ENCODE results near the gene KMT2E. TPM values are rescaled to one million over a fixed set of nuclear protein-coding genes. Genes with fewer than 3 reads are reported as not detected.
A peak's percentile ranks its signal among the peaks of the same experiment; 100 is the strongest.

KMT2E gene
- total and polyA plus RNA-seq, 2 experiments from 2014 or later, result 78.4 to 131 TPM

DNA sequence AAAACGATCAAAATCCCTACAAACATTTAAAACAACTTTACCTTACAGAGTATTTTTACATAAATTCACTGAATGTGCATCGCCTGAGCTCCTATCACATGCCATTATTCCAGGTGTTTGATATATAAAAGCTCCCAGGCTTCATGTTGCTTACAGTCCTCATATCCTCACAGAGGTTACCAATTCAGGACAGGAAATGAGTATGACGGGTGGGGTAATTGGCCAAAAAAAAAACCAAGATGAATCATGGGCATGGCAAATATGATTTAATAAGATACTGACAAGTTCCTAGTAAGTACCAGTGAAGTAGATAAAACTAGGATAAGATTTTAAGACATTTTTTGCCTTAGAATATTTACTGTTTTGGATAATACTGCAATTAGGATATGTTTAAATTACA, 135.8 kb downstream of the KMT2E start:
- Histone ChIP-seq H3K9me3 (ENCODE audit: low read depth) (no peaks in the 10 kb centered on the region), H3K4me1 (ENCODE audit: low read depth) (peaks cover 10% of the 10 kb centered on the region), H3K27ac (no peak overlapping the region), H3K27me3 (no peaks in the 10 kb centered on the region), H3K4me3 (no peak overlapping the region), H3K36me3 (peaks cover 4% of the 10 kb centered on the region)
- DNase-seq (ENCODE audit: low read depth in 1 of 2, low spot score in 1 of 2), result peak in 1 of 2 donors; percentile 30
- TF ChIP-seq, protein P1, sequence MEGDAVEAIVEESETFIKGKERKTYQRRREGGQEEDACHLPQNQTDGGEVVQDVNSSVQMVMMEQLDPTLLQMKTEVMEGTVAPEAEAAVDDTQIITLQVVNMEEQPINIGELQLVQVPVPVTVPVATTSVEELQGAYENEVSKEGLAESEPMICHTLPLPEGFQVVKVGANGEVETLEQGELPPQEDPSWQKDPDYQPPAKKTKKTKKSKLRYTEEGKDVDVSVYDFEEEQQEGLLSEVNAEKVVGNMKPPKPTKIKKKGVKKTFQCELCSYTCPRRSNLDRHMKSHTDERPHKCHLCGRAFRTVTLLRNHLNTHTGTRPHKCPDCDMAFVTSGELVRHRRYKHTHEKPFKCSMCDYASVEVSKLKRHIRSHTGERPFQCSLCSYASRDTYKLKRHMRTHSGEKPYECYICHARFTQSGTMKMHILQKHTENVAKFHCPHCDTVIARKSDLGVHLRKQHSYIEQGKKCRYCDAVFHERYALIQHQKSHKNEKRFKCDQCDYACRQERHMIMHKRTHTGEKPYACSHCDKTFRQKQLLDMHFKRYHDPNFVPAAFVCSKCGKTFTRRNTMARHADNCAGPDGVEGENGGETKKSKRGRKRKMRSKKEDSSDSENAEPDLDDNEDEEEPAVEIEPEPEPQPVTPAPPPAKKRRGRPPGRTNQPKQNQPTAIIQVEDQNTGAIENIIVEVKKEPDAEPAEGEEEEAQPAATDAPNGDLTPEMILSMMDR (IDR thresholded peaks at IDR 0.05; ENCODE audit: low read depth, low read length), result no peak

- TF ChIP-seq, protein P1 (IDR thresholded peaks at IDR 0.05; ENCODE audit: low read depth, low read length), result no peak
- DNase-seq (ENCODE audit: low read depth in 1 of 2, low spot score in 1 of 2), result no peak
- Histone ChIP-seq H3K4me1 (ENCODE audit: low read depth) (peaks cover 10% of the 10 kb centered on the region), H3K27ac (no peak overlapping the region), H3K36me3 (peaks cover 4% of the 10 kb centered on the region), H3K27me3 (no peaks in the 10 kb centered on the region), H3K9me3 (ENCODE audit: low read depth) (no peaks in the 10 kb centered on the region), H3K4me3 (no peak overlapping the region)
Measured at GRCh38 chr7:105151152-105151551, 137.1 kb downstream of the KMT2E start.

DNA sequence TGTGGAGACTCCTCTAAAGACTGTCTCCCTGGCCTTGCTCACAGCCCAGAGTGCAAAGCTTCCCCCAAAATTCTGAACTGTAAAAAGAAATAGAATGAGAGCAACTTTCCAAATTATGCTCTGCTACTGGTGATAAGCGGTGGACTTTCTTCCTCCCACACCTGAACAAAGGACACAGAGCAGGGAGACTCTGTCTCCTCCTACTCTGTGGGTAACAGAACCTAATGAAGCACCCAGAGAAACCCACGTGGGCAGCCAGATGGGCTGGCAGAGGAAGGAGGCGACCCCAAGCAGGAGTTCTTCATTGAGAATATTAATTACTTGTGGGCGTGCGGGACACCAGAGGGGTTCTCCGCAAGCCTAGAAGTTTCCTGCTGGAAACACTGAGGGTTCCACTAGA, 139.5 kb downstream of the KMT2E start:
- Histone ChIP-seq H3K36me3 (peaks cover 4% of the 10 kb centered on the region), H3K27ac (peak overlapping the region; percentile 49), H3K4me1 (ENCODE audit: low read depth) (peaks cover 10% of the 10 kb centered on the region), H3K4me3 (no peak overlapping the region), H3K9me3 (ENCODE audit: low read depth) (no peaks in the 10 kb centered on the region), H3K27me3 (no peaks in the 10 kb centered on the region)
- TF ChIP-seq, protein P1 (IDR thresholded peaks at IDR 0.05; ENCODE audit: low read depth, low read length), result no peak
- DNase-seq (ENCODE audit: low read depth in 1 of 2, low spot score in 1 of 2), result no peak

DNA sequence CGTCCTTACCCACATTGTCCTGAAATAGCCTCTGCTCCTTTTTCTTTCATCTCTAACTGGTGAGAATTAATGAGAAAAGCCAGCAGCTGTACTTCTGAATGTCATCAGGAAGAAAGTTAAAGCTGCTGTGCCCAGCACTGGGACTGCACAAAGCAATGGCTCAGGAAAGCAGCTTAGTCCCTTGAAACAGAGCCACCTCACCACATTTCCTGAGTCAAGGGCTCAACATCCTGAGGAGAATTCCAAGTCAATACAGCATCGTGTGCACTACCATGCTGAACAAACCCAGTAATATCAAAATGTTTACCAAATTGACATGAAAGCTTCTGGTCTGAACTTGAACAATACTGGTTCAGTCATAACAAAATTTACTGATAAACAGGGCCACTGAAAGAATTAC, 140.1 kb downstream of the KMT2E start:
- Histone ChIP-seq H3K36me3 (peaks cover 4% of the 10 kb centered on the region), H3K27ac (peak overlapping the region; percentile 49), H3K9me3 (ENCODE audit: low read depth) (no peaks in the 10 kb centered on the region), H3K27me3 (no peaks in the 10 kb centered on the region), H3K4me3 (no peak overlapping the region), H3K4me1 (ENCODE audit: low read depth) (peaks cover 10% of the 10 kb centered on the region)
- peak in 1 of 2 donors; percentile 45 for DNase-seq (ENCODE audit: low read depth in 1 of 2, low spot score in 1 of 2)
- TF ChIP-seq, protein P1 (IDR thresholded peaks at IDR 0.05; ENCODE audit: low read depth, low read length), result no peak

DNA sequence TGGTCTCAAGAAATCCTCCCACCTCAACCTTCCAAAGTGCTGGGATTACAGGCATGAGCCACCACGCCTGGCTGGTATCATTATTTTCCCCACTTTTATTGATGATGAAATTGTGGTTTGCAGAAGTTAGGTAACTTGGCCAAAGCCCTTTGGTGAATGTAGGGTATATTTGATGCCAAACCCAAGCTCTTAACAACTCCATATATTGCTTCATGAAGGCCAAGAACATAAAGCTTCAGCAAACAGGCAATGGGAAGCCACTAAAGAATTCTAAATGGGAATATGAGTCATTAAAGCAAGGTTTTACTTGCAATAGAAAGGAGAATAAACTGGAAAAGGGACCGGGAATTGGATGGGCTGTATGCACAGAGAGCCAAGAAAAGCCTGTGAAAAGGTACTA, 142.7 kb downstream of the KMT2E start:
- H3K27me3 ChIP-seq, result no peaks in the 10 kb centered on the region
- TF ChIP-seq, protein P1 (IDR thresholded peaks at IDR 0.05; ENCODE audit: low read depth, low read length), result no peak
- H3K9me3 ChIP-seq (ENCODE audit: low read depth), result no peaks in the 10 kb centered on the region
- H3K4me1 ChIP-seq (ENCODE audit: low read depth), result peaks cover 10% of the 10 kb centered on the region
- H3K4me3 ChIP-seq, result no peak overlapping the region
- H3K36me3 ChIP-seq, result no peaks in the 10 kb centered on the region
- DNase-seq (ENCODE audit: low read depth in 1 of 2, low spot score in 1 of 2), result peak in 1 of 2 donors; percentile 31
- H3K27ac ChIP-seq, result no peak overlapping the region

- H3K36me3 ChIP-seq, result no peaks in the 10 kb centered on the region
- no peak overlapping the region for H3K27ac ChIP-seq
- H3K4me3 ChIP-seq, result no peak overlapping the region
- peaks cover 10% of the 10 kb centered on the region for H3K4me1 ChIP-seq (ENCODE audit: low read depth)
- no peak for DNase-seq (ENCODE audit: low read depth in 1 of 2, low spot score in 1 of 2)
- no peaks in the 10 kb centered on the region for H3K9me3 ChIP-seq (ENCODE audit: low read depth)
- H3K27me3 ChIP-seq, result no peaks in the 10 kb centered on the region
- TF ChIP-seq, protein P1 (IDR thresholded peaks at IDR 0.05; ENCODE audit: low read depth, low read length), result no peak
Measured at GRCh38 chr7:105157278-105157677, 143.3 kb downstream of the KMT2E start.
